ENCODE data around the gene ERCC2. TPM values are rescaled to one million over a fixed set of nuclear protein-coding genes. Genes with fewer than 3 reads are reported as not detected.

ERCC2 gene
- total RNA-seq, 1 donor from 2014 or later: 32.2 TPM

- DNase-seq (ENCODE audit: low read depth): no peak
- H3K4me3 ChIP-seq (ENCODE audit: low read depth, low read length): no peak overlapping the region
- TF ChIP-seq, protein P1, sequence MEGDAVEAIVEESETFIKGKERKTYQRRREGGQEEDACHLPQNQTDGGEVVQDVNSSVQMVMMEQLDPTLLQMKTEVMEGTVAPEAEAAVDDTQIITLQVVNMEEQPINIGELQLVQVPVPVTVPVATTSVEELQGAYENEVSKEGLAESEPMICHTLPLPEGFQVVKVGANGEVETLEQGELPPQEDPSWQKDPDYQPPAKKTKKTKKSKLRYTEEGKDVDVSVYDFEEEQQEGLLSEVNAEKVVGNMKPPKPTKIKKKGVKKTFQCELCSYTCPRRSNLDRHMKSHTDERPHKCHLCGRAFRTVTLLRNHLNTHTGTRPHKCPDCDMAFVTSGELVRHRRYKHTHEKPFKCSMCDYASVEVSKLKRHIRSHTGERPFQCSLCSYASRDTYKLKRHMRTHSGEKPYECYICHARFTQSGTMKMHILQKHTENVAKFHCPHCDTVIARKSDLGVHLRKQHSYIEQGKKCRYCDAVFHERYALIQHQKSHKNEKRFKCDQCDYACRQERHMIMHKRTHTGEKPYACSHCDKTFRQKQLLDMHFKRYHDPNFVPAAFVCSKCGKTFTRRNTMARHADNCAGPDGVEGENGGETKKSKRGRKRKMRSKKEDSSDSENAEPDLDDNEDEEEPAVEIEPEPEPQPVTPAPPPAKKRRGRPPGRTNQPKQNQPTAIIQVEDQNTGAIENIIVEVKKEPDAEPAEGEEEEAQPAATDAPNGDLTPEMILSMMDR (conservative IDR thresholded peaks at IDR 0.05; ENCODE audit: low read depth, low read length): no peak
Observed at GRCh38 chr19:45361608-45362007, 8.8 kb downstream of the ERCC2 start.

GRCh38 chr19:45358213-45358792 lies 12.1 kb downstream of the ERCC2 start:
- no peak overlapping the region for H3K4me3 ChIP-seq (ENCODE audit: low read depth, low read length)
- TF ChIP-seq, protein P1 (conservative IDR thresholded peaks at IDR 0.05; ENCODE audit: low read depth, low read length): no peak
- DNase-seq (ENCODE audit: low read depth): no peak

GRCh38 chr19:45357445-45357783 lies 13.0 kb downstream of the ERCC2 start:
- no peak for DNase-seq (ENCODE audit: low read depth)
- H3K4me3 ChIP-seq (ENCODE audit: low read depth, low read length): no peak overlapping the region
- TF ChIP-seq, protein P1 (conservative IDR thresholded peaks at IDR 0.05; ENCODE audit: low read depth, low read length): no peak

DNA sequence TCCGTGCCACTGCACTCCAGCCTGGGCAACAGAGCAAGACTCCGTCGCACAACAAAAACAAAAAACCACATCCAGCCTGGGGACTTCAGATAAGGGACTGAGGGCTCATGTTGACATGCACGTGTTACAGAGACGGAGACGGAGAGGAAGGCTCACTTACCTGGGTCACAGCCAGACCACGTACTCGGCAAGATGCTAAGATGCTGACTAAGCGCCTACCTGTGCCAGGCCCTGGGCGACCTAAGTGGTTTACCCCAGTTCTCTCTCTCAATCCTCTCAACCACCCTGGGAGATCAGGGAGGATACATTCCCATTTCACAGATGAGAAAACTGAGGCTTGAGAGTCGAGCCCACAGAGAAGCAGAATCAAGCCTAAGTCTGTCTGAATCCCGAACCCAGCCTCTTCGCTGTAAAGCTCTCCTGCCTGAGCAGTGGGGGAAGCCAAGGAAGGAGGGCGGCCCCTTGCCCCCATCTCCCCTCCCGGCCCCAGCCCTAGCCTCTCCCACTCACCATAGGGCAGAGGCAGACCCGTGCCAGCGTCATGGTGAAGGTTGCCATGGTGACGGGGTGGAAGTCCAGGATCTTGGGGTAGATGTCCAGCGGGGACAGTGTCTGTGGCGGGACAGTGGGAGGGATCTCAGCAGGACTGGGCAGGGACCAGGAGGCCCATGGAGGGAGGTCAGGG lies 13.5 kb downstream of the ERCC2 start:
- H3K4me3 ChIP-seq (ENCODE audit: low read depth, low read length): no peak overlapping the region
- TF ChIP-seq, protein P1 (conservative IDR thresholded peaks at IDR 0.05; ENCODE audit: low read depth, low read length): no peak
- no peak for DNase-seq (ENCODE audit: low read depth)

GRCh38 chr19:45355910-45356309 lies 14.5 kb downstream of the ERCC2 start:
- DNase-seq (ENCODE audit: low read depth): no peak
- TF ChIP-seq, protein P1 (conservative IDR thresholded peaks at IDR 0.05; ENCODE audit: low read depth, low read length): no peak
- no peak overlapping the region for H3K4me3 ChIP-seq (ENCODE audit: low read depth, low read length)

DNA sequence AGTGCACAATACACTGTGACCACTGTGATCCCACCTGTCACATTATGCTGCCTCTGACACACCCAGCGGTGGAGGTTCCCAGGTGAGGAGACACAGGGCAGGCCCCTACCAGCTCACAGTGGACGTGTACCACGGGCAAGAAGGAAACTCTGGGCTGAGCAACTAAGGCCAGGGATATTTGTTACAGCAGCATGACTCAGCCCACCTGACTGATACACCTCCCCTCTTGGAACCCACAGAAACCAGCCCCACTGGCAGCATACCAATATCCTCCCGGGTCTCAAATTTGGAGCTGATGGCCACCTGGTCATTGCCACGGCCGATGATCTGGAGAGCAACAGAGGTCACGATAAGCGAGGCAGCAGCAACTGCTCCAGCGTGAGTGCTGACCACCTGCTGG lies 15.0 kb downstream of the ERCC2 start:
- H3K4me3 ChIP-seq (ENCODE audit: low read depth, low read length): no peak overlapping the region
- no peak for DNase-seq (ENCODE audit: low read depth)
- TF ChIP-seq, protein P1 (conservative IDR thresholded peaks at IDR 0.05; ENCODE audit: low read depth, low read length): no peak
